ENCODE results near the gene XAB2. TPM values are rescaled to one million over a fixed set of nuclear protein-coding genes. Genes with fewer than 3 reads are reported as not detected.

The XAB2 gene
- total RNA-seq, 1 experiment from 2014 or later: 36.9 TPM

GRCh38 chr19:7575434-7576040 lies 53.8 kb downstream of the XAB2 start:
- CTCF ChIA-PET: no interaction called here

DNA sequence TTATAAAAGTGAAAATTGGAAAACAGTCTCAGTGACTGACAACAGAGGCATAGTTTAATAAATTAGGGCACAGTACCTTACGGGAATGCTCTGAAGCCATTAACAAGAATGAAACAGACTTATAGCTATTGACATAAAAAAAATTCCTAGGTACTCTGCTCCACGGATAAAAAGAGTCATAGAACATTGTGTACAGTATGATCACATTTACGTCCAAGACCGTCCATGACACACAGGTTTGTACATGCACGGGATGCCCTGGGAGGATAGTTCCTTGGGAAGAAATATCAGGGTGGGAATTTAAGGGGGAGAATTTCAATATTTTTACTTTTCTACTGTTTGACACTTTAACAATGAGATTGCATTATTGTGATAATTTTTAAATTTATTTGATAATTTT lies 58.6 kb downstream of the XAB2 start:
- CTCF ChIA-PET: no interaction called here
- in situ Hi-C loops (cut with HindIII; ENCODE audit: low pct_unique_long_range_greater_than_20kb, low sequenced_read_pairs): no loop called here
- Histone ChIP-seq H3K9me3 (ENCODE audit: control insufficient read depth, insufficient read depth, low read depth, low read length) (no peaks in the 10 kb centered on the region), H3K27ac (ENCODE audit: low read length) (no peak overlapping the region), H3K27me3 (ENCODE audit: control insufficient read depth, insufficient read depth, low read length) (no peaks in the 10 kb centered on the region), H3K4me1 (ENCODE audit: control insufficient read depth, insufficient read depth, low read length) (no peaks in the 10 kb centered on the region), H3K36me3 (ENCODE audit: control insufficient read depth, insufficient read depth, low read length) (no peaks in the 10 kb centered on the region), H3K4me3 (ENCODE audit: low read depth in 2 of 2, low read length in 2 of 2) (no peak overlapping the region)
- ATAC-seq (no peak), DNase-seq (ENCODE audit: low read depth, low spot score) (no peak)
- intact Hi-C loops (cut with micrococcal nuclease; ENCODE audit: unreplicated experiment): no loop called here
- no TSS peak for BruUV-seq (replicated peaks)
- TF ChIP-seq, protein P1, sequence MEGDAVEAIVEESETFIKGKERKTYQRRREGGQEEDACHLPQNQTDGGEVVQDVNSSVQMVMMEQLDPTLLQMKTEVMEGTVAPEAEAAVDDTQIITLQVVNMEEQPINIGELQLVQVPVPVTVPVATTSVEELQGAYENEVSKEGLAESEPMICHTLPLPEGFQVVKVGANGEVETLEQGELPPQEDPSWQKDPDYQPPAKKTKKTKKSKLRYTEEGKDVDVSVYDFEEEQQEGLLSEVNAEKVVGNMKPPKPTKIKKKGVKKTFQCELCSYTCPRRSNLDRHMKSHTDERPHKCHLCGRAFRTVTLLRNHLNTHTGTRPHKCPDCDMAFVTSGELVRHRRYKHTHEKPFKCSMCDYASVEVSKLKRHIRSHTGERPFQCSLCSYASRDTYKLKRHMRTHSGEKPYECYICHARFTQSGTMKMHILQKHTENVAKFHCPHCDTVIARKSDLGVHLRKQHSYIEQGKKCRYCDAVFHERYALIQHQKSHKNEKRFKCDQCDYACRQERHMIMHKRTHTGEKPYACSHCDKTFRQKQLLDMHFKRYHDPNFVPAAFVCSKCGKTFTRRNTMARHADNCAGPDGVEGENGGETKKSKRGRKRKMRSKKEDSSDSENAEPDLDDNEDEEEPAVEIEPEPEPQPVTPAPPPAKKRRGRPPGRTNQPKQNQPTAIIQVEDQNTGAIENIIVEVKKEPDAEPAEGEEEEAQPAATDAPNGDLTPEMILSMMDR (IDR thresholded peaks at IDR 0.05): no peak
- TF ChIP-seq REST (IDR thresholded peaks at IDR 0.05; ENCODE audit: insufficient read depth in 1 of 2, low read depth in 2 of 2, low read length in 1 of 2) (no peak), POLR2AphosphoS5 (IDR thresholded peaks at IDR 0.05; ENCODE audit: low read depth, low read length) (no peak)
- POLR2A ChIA-PET: no interaction called here

More at GRCh38 chr19:7575434-7576040, 53.8 kb downstream of the XAB2 start:
- H3K9me3 ChIP-seq (ENCODE audit: control insufficient read depth, insufficient read depth, low read depth, low read length): no peaks in the 10 kb centered on the region
- BruUV-seq (replicated peaks): no TSS peak
- H3K27me3 ChIP-seq (ENCODE audit: control insufficient read depth, insufficient read depth, low read length): no peaks in the 10 kb centered on the region; the same call in 1 of the 2 replicates
- TF ChIP-seq, protein P1 (IDR thresholded peaks at IDR 0.05): no peak
- no peak for TF ChIP-seq POLR2AphosphoS5 (IDR thresholded peaks at IDR 0.05; ENCODE audit: low read depth, low read length)
- TF ChIP-seq TCF7L2 (IDR thresholded peaks at IDR 0.05; ENCODE audit: low read depth, low read length): no peak
- TF ChIP-seq SIN3A (IDR thresholded peaks at IDR 0.05; ENCODE audit: borderline replicate concordance, insufficient read depth, low read depth, low read length): no peak
- no peak for TF ChIP-seq REST (IDR thresholded peaks at IDR 0.05; ENCODE audit: insufficient read depth in 1 of 2, low read depth in 2 of 2, low read length in 1 of 2)
- no peak overlapping the region for H3K4me3 ChIP-seq (ENCODE audit: low read depth in 2 of 2, low read length in 2 of 2)
- no peak overlapping the region for H3K27ac ChIP-seq (ENCODE audit: low read length)
- POLR2A ChIA-PET: no interaction called here
- intact Hi-C loops (cut with micrococcal nuclease; ENCODE audit: unreplicated experiment): no loop called here
- DNase-seq (ENCODE audit: low read depth, low spot score): no peak
- in situ Hi-C loops (cut with HindIII; ENCODE audit: low pct_unique_long_range_greater_than_20kb, low sequenced_read_pairs): no loop called here
- H3K4me1 ChIP-seq (ENCODE audit: control insufficient read depth, insufficient read depth, low read length): no peaks in the 10 kb centered on the region
- no peak for ATAC-seq
- no peaks in the 10 kb centered on the region for H3K36me3 ChIP-seq (ENCODE audit: control insufficient read depth, insufficient read depth, low read length)
